Effector CD4-positive, alpha-beta T cell (primary cell): ENCODE data around the gene APAF1.
"Not testable (repeated sequence)": the region's sequence is repeated elsewhere in the genome, so short reads cannot be mapped to it uniquely, and the experiment has no call there.

Source experiments
- DNase-seq: peaks from one replicate; pipeline ENCODE4 v3.0.0-alpha.2; 2020
- total RNA-seq: gene quantifications from one replicate; lab custom pipeline; 2026; lab: John Stamatoyannopoulos, UW

APAF1 gene, protein sequence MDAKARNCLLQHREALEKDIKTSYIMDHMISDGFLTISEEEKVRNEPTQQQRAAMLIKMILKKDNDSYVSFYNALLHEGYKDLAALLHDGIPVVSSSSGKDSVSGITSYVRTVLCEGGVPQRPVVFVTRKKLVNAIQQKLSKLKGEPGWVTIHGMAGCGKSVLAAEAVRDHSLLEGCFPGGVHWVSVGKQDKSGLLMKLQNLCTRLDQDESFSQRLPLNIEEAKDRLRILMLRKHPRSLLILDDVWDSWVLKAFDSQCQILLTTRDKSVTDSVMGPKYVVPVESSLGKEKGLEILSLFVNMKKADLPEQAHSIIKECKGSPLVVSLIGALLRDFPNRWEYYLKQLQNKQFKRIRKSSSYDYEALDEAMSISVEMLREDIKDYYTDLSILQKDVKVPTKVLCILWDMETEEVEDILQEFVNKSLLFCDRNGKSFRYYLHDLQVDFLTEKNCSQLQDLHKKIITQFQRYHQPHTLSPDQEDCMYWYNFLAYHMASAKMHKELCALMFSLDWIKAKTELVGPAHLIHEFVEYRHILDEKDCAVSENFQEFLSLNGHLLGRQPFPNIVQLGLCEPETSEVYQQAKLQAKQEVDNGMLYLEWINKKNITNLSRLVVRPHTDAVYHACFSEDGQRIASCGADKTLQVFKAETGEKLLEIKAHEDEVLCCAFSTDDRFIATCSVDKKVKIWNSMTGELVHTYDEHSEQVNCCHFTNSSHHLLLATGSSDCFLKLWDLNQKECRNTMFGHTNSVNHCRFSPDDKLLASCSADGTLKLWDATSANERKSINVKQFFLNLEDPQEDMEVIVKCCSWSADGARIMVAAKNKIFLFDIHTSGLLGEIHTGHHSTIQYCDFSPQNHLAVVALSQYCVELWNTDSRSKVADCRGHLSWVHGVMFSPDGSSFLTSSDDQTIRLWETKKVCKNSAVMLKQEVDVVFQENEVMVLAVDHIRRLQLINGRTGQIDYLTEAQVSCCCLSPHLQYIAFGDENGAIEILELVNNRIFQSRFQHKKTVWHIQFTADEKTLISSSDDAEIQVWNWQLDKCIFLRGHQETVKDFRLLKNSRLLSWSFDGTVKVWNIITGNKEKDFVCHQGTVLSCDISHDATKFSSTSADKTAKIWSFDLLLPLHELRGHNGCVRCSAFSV (N-terminal part only)
- total RNA-seq, result 51.4 reads per million, percentile 69 among the genes with 10 or more reads in this experiment

DNA sequence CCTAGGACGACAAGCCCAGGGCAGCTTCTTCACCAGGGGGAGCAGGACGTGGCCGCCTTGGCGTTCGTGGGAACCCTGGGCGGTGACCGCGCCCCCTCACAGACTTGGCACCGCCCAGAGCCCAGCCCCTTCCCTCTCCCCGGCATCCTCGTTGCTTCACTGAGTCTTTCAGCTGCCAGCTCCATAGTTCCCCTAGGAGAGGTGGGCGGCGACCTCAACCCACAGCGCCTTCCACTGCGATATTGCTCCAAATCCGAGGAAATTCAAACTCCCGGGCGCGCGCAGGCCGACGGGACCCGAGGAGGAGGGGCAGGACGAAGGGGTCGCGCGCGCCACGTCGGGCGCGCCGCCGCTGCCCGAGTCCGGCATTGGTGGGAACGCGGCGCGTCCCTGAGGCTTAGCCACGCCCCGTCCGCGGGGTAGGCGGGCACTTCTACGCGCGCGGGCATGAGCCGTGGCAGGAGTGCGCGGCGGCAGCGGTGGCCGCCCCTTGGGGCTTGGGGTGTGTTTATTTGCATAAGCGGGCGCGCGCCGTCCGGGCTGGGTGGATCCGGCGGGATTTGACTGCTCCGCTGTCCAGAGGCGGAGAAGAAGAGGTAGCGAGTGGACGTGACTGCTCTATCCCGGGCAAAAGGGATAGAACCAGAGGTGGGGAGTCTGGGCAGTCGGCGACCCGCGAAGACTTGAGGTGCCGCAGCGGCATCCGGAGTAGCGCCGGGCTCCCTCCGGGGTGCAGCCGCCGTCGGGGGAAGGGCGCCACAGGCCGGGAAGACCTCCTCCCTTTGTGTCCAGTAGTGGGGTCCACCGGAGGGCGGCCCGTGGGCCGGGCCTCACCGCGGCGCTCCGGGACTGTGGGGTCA is at the start of gene APAF1, which contains the start of gene IKBIP:
TSS of gene APAF1 (plus strand) at position 579 of the 860 bp plus-strand sequence. CDS start 3,070 bp downstream, outside the sequence.
TSS of gene IKBIP (minus strand) at position 77 of the 860 bp plus-strand sequence. CDS start 87 bp downstream, outside the sequence.
- peak; percentile 95 for DNase-seq

GRCh38 chr12:98597313-98597712 is 47.8 kb upstream of the APAF1 start:
- DNase-seq, result not testable (repeated sequence)

DNA sequence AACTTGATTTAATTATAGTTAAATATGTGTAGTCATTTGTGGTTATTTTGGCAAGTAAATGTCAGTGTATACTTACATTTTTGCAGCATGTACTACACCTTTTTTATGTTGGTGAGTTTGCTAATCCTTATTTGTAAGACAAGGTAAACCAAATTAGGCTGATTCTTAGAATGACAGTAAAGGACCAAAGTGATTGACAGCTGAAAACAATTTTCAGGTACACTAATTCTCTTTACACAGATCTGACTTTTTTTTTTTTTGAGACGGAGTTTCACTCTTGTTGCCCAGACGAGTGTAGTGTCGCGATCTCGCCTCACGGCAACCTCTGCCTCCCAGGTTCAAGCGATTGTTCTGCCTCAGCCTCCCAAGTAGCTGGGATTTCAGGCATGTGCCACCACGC is 43.2 kb upstream of the APAF1 start:
- DNase-seq, result no peak

DNA sequence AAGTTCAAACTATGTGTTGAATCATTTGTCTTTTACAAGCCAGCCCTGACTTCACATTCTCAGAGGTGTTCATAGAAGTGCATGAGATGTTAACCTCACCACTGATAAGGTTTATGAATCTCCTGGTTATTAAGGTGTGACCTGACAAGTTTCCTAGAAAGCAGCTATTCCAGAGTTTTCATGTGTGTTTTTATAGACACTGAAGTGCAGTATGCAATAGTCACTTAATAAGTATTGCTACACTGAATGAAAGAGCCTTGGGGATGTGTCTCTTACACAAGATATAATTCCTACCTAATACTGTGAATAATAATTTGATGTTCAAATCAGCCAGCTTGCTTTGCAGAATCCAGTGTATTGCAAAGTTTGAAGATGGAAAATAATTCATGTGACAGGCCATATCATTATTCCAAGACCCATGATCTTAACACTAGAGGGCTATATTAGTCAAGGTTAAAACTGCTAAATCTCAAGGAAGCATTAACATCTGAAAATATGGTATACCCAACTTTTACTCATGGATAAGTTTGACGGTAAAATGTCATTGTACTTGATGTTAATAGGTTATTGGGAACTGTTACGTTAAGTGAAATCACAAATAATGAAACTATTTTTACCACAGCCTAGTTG is 38.6 kb upstream of the APAF1 start:
- DNase-seq, result no peak

GRCh38 chr12:98610596-98610995 is 34.5 kb upstream of the APAF1 start:
- no peak for DNase-seq

DNA sequence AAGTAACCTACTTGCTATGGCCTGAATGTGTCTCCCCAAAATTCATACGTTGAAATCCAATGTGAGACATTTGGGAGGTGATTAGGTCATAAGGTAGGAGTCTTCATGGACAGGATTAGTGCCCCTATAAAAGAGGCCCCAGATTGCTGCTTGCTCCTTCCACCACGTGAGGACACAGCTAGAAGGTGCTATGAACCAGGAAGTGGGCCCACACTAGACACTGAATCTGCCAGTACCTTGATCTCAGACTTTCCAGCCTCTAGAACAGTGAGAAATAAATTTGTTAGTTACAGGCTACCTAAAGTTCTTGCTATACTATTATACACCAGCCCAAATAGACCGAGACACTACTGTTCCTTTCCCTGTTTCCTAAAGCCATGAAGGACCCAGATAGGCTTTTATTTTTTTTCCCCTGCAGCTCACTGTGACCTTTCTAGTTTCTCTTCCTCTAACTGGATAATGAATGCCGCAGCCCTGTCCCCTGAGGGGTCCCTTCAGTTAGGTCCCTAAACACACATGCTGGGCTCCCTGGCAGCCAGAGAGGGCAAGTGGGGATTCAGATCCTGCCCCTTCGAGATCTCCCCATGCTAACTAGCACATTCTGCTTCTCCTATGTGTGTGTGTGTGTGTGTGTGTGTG is 32.3 kb upstream of the APAF1 start:
- DNase-seq, result no peak

DNA sequence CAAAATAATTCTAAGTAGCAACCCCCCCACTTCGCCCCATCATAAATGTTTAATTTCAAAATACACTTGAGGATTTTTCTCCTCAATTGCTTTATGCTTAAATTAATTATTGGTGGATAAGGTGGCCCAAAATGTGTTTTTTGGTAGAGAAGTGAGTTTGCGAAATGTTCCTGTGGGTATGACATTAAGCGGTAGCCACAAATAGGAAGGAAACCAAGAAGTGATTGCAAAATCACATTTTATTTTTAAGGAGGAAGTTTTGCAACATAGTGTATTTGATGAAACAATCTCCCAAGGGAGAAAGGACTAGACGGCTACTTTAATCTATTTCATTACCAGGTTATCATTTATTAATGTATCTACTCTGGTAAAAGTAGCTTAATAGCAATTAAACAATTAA is 26.1 kb upstream of the APAF1 start:
- DNase-seq, result no peak

- DNase-seq, result no peak
Measured at GRCh38 chr12:98635657-98636323, 9.3 kb upstream of the APAF1 start.

DNA sequence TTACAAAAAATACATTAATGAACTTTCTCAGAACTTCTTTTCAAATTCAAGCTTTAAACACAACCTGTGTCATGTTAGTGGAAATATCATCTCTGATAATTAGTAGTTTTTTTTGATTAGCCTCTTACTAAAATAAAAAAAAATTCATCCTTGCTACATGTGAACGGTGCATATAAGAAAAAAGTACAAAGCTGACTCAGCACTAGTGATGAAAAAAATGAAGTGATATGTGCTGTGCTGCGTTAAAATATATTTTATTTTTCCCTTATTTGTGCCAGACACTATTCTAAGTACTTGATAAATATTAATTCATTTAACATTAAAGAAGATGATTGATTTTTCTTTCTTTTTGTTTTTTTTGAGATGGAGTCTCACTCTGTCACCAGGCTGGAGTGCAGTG is 8.0 kb upstream of the APAF1 start:
- DNase-seq, result no peak

- DNase-seq, result no peak
Measured at GRCh38 chr12:98638009-98638408, 7.1 kb upstream of the APAF1 start.

GRCh38 chr12:98639491-98639890 is 5.6 kb upstream of the APAF1 start:
- DNase-seq, result no peak

DNA sequence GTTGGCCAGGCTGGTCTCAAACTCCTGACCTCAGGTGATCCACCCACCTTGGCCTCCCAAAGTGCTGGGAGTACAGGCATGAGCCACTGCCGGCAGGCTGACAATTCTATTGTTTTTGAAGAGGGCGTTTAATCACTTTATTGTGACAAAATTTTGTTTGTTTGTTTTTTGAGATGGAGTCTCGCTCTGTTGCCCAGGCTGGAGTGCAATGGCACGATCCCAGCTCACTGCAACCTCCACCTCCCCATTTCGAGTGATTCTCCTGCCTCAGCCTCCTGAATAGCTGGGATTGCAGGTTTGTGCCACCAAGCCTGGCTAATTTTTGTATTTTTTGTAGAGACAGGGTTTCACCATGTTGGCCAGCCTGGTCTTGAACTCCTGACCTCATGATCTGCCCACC is 2.3 kb upstream of the APAF1 start:
- DNase-seq, result not testable (repeated sequence)

DNA sequence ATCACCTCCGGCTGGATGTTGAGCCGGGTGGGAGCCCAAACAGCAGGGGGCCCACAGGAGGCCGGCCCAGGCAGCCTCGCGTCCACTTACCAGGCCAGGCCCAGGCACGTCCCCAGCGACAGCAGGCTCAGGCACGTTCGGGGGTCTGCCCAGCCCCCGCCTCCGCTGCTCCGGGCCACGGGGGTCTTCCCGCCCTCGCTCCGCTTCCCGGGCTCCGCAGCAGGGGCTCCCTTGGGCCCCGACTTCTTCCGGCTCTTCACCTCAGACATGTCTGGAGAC is 718 bp upstream of the APAF1 start:
- no peak for DNase-seq

GRCh38 chr12:98645572-98646067 is 530 bp downstream of the APAF1 start:
- DNase-seq, result no peak

DNA sequence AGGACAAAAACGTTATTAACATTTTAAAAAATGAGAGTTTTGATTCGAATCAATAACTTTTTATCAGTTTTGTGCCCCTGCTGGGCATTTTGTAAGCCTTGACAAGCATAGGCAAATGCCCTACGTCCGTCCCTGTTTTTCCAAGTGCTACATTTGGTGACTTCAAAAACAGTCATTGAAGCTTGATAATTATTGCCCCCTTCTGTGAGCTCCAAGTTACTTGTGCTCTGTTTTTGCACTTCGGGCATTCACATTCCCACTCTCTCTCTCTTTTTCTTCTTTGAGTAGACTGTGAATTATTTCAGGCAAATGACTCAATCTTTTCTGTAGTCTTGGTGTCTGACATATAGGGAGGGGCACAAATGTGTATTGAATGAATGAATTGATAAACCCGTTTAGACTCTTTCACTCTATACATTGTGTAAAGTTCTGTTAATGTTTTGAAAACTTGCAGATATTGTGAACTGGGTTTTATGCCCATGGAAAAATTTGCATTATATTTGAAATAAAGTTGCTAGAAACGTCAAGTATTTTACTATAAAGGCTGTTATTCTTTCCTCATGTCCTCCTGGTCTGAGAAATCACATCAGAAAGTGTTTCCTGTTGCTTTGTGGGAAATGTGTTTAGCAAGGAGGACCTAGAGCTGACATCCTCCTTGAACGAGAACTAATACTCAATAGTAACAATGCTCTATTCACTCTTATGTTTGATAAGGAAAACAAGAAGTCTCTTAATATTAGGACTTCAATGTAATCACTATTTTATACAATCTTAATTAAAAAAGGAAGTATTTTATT is 1.4 kb downstream of the APAF1 start:
- DNase-seq, result no peak

DNA sequence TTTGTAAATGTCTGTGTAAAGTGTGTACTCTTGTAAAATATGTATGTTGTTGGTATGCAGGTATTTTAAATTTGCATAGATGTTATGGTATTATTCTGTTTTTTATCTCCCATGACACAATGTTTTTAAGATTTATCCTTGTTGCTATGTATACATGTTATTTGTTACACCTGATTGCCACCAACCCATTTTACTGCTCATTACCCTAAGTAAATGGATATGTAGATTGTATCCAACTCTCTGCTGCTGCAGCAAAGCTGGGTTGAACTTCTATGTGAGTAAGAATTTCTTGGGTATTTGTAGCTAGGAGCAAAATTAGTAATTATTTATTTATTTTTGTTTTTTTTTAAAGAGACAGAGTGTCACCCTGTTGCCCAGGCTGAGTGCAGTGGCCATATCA is 6.2 kb downstream of the APAF1 start:
- no peak for DNase-seq

DNA sequence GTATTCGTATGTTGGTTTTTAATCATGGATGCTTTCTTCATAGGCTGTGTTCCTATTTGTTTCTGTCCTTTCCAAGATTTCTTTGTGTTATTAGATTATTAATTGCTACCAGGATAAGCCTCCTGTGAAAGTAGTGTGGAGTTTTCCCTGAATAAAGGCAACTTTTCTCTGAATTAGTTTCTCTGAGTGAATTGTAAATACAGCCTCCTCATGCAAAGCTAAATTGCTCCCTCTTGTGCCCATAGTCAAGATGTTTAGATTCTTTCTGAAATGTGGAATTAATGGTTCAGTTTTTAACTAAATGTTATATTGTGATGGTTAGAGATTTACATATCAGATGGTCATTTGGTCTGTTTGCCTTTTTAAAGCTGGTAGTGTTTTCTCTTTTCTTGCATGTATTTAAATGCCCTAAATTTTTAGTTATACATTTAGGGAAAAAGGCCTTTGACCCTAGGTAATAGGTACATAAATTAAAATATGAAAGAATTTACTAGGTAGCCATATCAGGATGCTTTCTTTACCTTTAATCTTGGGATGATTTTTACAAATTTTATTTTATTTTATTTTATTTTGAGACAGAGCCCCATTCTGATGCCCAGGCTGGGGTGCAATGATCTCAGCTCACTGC is 8.9 kb downstream of the APAF1 start:
- no peak for DNase-seq

DNA sequence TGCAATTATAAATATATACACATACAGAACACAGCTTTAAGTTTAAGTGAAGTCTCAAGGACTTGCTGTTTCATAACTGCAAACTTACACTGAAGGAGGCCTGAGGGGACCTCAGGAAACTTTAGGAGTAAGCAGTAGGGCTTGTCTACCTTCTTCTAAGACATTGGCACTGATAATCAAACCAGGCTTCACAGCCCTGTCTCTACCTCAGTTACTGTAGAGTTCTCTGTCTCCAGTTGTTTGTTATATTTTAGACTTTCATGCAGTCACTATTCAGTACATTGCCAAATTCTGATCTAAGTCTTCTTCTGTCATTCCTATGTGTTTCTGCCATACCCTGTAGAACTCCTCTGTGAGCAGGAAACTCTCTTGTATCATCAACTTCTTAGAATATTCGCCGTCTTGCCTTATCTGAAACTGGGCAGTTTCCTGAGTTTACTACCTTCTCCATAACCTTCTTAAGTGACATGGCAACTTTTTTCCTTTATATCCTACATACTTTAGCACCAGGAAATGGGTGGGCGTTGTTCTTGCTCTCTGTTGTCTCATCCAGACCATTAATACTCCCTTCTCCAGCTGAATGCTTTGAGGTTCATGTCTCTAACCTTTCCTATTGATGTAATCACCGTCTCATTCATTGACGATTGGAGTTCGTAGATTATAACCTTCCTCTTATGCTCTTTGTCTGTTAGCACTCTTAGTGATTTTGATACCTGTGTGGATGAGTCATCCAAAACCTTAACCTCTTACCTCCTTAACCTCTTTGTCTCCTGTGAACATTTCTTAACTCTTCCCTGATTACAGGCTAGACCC is 11.4 kb downstream of the APAF1 start:
- no peak for DNase-seq
